GM23338 (cell line): ENCODE data around the gene ANAPC5. TPM values are rescaled to one million over a fixed set of nuclear protein-coding genes. Genes with fewer than 3 reads are reported as not detected.

Source experiments
- ATAC-seq: fragments of 200-7000 bp; cut with Tn5 transposase; 3 replicates; pipeline ENCODE4 v1.9.1; 2020
- DNase-seq: peaks from one replicate; pipeline ENCODE4 v3.0.0-alpha.2; 2015; ENCODE audit warnings: low spot score
- H2AFZ ChIP-seq: fragments of 200-600 bp; sonication (generic); 2 replicates; pipeline ENCODE4 v1.8.0; 2016; ENCODE audit warnings: antibody characterized with exemption, mild to moderate bottlenecking, moderate library complexity
- H3F3A ChIP-seq: fragments of 200-600 bp; sonication (generic); replicated peaks from 2 replicates; pipeline ENCODE4 v1.8.0; 2017; ENCODE audit warnings: antibody characterized with exemption, mixed run types, low read depth
- H3K27ac ChIP-seq: fragments of 200-600 bp; sonication (generic); 2 replicates; pipeline ENCODE4 v1.6.1; 2016; ENCODE audit warnings: low read depth
- H3K27me3 ChIP-seq: fragments of 200-600 bp; sonication (generic); 2 replicates; pipeline ENCODE4 v1.8.0; 2016; ENCODE audit warnings: mild to moderate bottlenecking, mixed run types, moderate library complexity; ENCODE audit not compliant: insufficient read depth
- H3K36me3 ChIP-seq: fragments of 200-600 bp; sonication (generic); 2 replicates; pipeline ENCODE4 v1.8.0; 2016; ENCODE audit warnings: mild to moderate bottlenecking; ENCODE audit not compliant: insufficient read depth
- H3K4me1 ChIP-seq: fragments of 200-600 bp; sonication (generic); 2 replicates; pipeline ENCODE4 v1.8.0; 2016; ENCODE audit warnings: mild to moderate bottlenecking, moderate library complexity; ENCODE audit not compliant: insufficient read depth
- H3K4me2 ChIP-seq: fragments of 200-600 bp; sonication (generic); 2 replicates; pipeline ENCODE4 v1.7.1; 2017; ENCODE audit warnings: mixed run types
- H3K4me3 ChIP-seq: fragments of 200-600 bp; sonication (generic); 2 replicates; pipeline ENCODE4 v1.6.1; 2016; ENCODE audit warnings: mixed run types
- H3K79me2 ChIP-seq: fragments of 200-600 bp; sonication (generic); replicated peaks from 2 replicates; pipeline ENCODE4 v1.8.0; 2017; ENCODE audit warnings: mild to moderate bottlenecking; ENCODE audit not compliant: insufficient read depth
- H3K9me2 ChIP-seq: fragments of 200-600 bp; sonication (generic); 2 replicates; pipeline ENCODE4 v1.8.0; 2017; ENCODE audit not compliant: insufficient read depth
- H4K20me1 ChIP-seq: fragments of 200-600 bp; sonication (generic); replicated peaks from 2 replicates; pipeline ENCODE4 v1.8.0; 2017; ENCODE audit warnings: mild to moderate bottlenecking; ENCODE audit not compliant: insufficient read depth
- H3K27ac Mint-ChIP-seq: 2 replicates; pipeline ENCODE4 v1.8.0; 2020; ENCODE audit warnings: inconsistent platforms, mild to moderate bottlenecking, moderate library complexity, mixed read lengths
- H3K27me3 Mint-ChIP-seq: 3 replicates; pipeline ENCODE4 v1.8.0; 2022; ENCODE audit warnings: low read depth, mild to moderate bottlenecking, moderate library complexity, mixed read lengths, inconsistent platforms; ENCODE audit not compliant: insufficient read depth, poor library complexity
- H3K36me3 Mint-ChIP-seq: 3 replicates; pipeline ENCODE4 v1.8.0; 2021; ENCODE audit warnings: low read depth, mild to moderate bottlenecking, inconsistent platforms, moderate library complexity, mixed read lengths
- H3K4me1 Mint-ChIP-seq: 3 replicates; pipeline ENCODE4 v1.8.0; 2020; ENCODE audit warnings: mild to moderate bottlenecking, inconsistent platforms, mixed read lengths
- H3K4me3 Mint-ChIP-seq: 3 replicates; pipeline ENCODE4 v1.8.0; 2021; ENCODE audit warnings: moderate library complexity, mild to moderate bottlenecking, inconsistent platforms, mixed read lengths
- H3K9me3 Mint-ChIP-seq: 3 replicates; pipeline ENCODE4 v1.8.0; 2020; ENCODE audit warnings: moderate library complexity, mild to moderate bottlenecking, inconsistent platforms, mixed read lengths
- CREB1 ChIP-seq: fragments of 250-450 bp; sonication (Bioruptor Pico); IDR thresholded peaks from 2 replicates; pipeline ENCODE4 v1.5.0; 2020; ENCODE audit warnings: low read depth, mild to moderate bottlenecking, moderate library complexity
- EZH2phosphoT487 ChIP-seq: fragments of 200-600 bp; sonication (generic); IDR thresholded peaks from one replicate; pipeline ENCODE4 v1.8.1; 2018; ENCODE audit warnings: antibody characterized with exemption; ENCODE audit not compliant: unreplicated experiment
- NANOG ChIP-seq: IDR thresholded peaks from 2 replicates; pipeline ENCODE4 v1.6.1; 2016; ENCODE audit warnings: antibody characterized with exemption, borderline replicate concordance
- POLR2AphosphoS5 ChIP-seq: IDR thresholded peaks from 2 replicates; pipeline ENCODE4 v1.6.1; 2016; ENCODE audit warnings: antibody characterized with exemption, low read depth
- STAT1 ChIP-seq: IDR thresholded peaks from one replicate; pipeline ENCODE4 v1.6.1; 2016; ENCODE audit warnings: antibody characterized with exemption; ENCODE audit not compliant: unreplicated experiment
- ZNF114 ChIP-seq: fragments of 250-450 bp; sonication (Bioruptor Pico); IDR thresholded peaks from 2 replicates; pipeline ENCODE4 v1.5.0; 2020; ENCODE audit warnings: mild to moderate bottlenecking, moderate library complexity
- ZNF331 ChIP-seq: fragments of 250-450 bp; sonication (Bioruptor Pico); IDR thresholded peaks from 2 replicates; pipeline ENCODE4 v1.5.0; 2020; ENCODE audit warnings: low read depth, mild to moderate bottlenecking, moderate library complexity
- polyA plus RNA-seq: library from polyadenylated mRNA; unstranded; fragments of >200 nt; fragmentation: Nextera tagmentation; extraction: Ambion mirVana; gene quantifications from 2 replicates; pipeline ENCODE4 v1.2.1, GENCODE V29; 2016
- total RNA-seq: library from RNA; depleted of rRNA; stranded (reverse); fragments of >200 nt; shearing (Covaris generic); gene quantifications from 2 replicates; pipeline ENCODE4 v1.2.3, GENCODE V29; 2014
- TF ChIP-seq, protein P1 (sequence below): IDR thresholded peaks from one replicate; pipeline ENCODE4 v1.6.1; 2018; ENCODE audit warnings: antibody characterized with exemption; ENCODE audit not compliant: unreplicated experiment
- TF ChIP-seq, protein P2 (sequence below): fragments of 250-450 bp; sonication (Bioruptor Pico); IDR thresholded peaks from 2 replicates; pipeline ENCODE4 v1.5.0; 2020; ENCODE audit warnings: mild to moderate bottlenecking, moderate library complexity
- TF ChIP-seq, protein P3 (sequence below), 2 experiments: fragments of 200-600 bp in 1 of 2; sonication (generic) in 1 of 2; conservative IDR thresholded peaks; 2 replicates each; pipeline versions ENCODE4 v1.5.1 to v1.6.1; 2016 to 2017; ENCODE audit warnings: antibody characterized with exemption in 2 of 2, low read depth in 2 of 2, mild to moderate bottlenecking in 2 of 2, moderate library complexity in 1 of 2

Gene ANAPC5
- total and polyA plus RNA-seq, 2 experiments from 2014 or later: 65.9 to 125 TPM

DNA sequence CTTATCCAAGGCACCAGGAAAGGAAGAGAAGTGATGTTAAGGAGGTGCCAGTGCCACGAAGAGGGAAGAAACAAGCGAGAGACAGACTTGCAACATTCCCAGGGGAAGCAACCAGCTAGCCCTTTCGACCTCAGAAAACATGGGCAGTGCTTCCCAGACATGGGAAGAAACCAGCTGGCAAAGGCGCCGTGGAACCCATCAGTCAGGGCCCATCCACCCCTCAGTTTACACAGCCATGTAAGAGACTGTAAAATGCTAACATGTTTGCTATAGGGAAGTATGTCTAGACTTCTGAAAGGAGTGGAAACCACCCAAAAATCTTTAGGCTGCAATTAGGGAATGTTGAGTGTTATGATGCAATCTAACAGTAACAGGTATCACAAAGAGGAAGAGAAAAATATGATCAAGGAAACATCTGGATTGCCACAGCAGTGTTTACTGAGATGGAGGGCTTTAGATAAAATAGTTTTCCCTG lies 26.3 kb downstream of the ANAPC5 start:
- peaks cover 3% of the 10 kb centered on the region for H4K20me1 ChIP-seq
- H3K4me2 ChIP-seq: no peak overlapping the region
- Mint-ChIP-seq H3K4me1 (no peaks in the 10 kb centered on the region), H3K27me3 (no peaks in the 10 kb centered on the region), H3K4me3 (no peak overlapping the region), H3K27ac (no peak overlapping the region), H3K36me3 (peaks cover 65% of the 10 kb centered on the region), H3K9me3 (no peaks in the 10 kb centered on the region; the same call in 2 of the 3 replicates)
- H3K36me3 ChIP-seq: peaks cover 38% of the 10 kb centered on the region
- H3K4me1 ChIP-seq: no peaks in the 10 kb centered on the region
- H3F3A ChIP-seq: no peaks in the 10 kb centered on the region
- TF ChIP-seq NANOG: no peak
- TF ChIP-seq, protein P1, sequence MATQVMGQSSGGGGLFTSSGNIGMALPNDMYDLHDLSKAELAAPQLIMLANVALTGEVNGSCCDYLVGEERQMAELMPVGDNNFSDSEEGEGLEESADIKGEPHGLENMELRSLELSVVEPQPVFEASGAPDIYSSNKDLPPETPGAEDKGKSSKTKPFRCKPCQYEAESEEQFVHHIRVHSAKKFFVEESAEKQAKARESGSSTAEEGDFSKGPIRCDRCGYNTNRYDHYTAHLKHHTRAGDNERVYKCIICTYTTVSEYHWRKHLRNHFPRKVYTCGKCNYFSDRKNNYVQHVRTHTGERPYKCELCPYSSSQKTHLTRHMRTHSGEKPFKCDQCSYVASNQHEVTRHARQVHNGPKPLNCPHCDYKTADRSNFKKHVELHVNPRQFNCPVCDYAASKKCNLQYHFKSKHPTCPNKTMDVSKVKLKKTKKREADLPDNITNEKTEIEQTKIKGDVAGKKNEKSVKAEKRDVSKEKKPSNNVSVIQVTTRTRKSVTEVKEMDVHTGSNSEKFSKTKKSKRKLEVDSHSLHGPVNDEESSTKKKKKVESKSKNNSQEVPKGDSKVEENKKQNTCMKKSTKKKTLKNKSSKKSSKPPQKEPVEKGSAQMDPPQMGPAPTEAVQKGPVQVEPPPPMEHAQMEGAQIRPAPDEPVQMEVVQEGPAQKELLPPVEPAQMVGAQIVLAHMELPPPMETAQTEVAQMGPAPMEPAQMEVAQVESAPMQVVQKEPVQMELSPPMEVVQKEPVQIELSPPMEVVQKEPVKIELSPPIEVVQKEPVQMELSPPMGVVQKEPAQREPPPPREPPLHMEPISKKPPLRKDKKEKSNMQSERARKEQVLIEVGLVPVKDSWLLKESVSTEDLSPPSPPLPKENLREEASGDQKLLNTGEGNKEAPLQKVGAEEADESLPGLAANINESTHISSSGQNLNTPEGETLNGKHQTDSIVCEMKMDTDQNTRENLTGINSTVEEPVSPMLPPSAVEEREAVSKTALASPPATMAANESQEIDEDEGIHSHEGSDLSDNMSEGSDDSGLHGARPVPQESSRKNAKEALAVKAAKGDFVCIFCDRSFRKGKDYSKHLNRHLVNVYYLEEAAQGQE: no peak
- TF ChIP-seq, protein P2, sequence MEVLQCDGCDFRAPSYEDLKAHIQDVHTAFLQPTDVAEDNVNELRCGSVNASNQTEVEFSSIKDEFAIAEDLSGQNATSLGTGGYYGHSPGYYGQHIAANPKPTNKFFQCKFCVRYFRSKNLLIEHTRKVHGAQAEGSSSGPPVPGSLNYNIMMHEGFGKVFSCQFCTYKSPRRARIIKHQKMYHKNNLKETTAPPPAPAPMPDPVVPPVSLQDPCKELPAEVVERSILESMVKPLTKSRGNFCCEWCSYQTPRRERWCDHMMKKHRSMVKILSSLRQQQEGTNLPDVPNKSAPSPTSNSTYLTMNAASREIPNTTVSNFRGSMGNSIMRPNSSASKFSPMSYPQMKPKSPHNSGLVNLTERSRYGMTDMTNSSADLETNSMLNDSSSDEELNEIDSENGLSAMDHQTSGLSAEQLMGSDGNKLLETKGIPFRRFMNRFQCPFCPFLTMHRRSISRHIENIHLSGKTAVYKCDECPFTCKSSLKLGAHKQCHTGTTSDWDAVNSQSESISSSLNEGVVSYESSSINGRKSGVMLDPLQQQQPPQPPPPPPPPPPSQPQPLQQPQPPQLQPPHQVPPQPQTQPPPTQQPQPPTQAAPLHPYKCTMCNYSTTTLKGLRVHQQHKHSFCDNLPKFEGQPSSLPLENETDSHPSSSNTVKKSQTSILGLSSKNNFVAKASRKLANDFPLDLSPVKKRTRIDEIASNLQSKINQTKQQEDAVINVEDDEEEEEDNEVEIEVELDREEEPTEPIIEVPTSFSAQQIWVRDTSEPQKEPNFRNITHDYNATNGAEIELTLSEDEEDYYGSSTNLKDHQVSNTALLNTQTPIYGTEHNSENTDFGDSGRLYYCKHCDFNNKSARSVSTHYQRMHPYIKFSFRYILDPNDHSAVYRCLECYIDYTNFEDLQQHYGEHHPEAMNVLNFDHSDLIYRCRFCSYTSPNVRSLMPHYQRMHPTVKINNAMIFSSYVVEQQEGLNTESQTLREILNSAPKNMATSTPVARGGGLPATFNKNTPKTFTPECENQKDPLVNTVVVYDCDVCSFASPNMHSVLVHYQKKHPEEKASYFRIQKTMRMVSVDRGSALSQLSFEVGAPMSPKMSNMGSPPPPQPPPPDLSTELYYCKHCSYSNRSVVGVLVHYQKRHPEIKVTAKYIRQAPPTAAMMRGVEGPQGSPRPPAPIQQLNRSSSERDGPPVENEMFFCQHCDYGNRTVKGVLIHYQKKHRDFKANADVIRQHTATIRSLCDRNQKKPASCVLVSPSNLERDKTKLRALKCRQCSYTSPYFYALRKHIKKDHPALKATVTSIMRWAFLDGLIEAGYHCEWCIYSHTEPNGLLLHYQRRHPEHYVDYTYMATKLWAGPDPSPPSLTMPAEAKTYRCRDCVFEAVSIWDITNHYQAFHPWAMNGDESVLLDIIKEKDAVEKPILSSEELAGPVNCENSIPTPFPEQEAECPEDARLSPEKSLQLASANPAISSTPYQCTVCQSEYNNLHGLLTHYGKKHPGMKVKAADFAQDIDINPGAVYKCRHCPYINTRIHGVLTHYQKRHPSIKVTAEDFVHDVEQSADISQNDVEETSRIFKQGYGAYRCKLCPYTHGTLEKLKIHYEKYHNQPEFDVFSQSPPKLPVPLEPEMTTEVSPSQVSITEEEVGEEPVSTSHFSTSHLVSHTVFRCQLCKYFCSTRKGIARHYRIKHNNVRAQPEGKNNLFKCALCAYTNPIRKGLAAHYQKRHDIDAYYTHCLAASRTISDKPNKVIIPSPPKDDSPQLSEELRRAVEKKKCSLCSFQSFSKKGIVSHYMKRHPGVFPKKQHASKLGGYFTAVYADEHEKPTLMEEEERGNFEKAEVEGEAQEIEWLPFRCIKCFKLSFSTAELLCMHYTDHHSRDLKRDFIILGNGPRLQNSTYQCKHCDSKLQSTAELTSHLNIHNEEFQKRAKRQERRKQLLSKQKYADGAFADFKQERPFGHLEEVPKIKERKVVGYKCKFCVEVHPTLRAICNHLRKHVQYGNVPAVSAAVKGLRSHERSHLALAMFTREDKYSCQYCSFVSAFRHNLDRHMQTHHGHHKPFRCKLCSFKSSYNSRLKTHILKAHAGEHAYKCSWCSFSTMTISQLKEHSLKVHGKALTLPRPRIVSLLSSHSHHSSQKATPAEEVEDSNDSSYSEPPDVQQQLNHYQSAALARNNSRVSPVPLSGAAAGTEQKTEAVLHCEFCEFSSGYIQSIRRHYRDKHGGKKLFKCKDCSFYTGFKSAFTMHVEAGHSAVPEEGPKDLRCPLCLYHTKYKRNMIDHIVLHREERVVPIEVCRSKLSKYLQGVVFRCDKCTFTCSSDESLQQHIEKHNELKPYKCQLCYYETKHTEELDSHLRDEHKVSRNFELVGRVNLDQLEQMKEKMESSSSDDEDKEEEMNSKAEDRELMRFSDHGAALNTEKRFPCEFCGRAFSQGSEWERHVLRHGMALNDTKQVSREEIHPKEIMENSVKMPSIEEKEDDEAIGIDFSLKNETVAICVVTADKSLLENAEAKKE (CRISPR knock-in tag): no peak
- TF ChIP-seq EZH2phosphoT487: no peak
- no peak for TF ChIP-seq CREB1 (CRISPR knock-in tag)
- TF ChIP-seq STAT1: no peak
- TF ChIP-seq, protein P3, sequence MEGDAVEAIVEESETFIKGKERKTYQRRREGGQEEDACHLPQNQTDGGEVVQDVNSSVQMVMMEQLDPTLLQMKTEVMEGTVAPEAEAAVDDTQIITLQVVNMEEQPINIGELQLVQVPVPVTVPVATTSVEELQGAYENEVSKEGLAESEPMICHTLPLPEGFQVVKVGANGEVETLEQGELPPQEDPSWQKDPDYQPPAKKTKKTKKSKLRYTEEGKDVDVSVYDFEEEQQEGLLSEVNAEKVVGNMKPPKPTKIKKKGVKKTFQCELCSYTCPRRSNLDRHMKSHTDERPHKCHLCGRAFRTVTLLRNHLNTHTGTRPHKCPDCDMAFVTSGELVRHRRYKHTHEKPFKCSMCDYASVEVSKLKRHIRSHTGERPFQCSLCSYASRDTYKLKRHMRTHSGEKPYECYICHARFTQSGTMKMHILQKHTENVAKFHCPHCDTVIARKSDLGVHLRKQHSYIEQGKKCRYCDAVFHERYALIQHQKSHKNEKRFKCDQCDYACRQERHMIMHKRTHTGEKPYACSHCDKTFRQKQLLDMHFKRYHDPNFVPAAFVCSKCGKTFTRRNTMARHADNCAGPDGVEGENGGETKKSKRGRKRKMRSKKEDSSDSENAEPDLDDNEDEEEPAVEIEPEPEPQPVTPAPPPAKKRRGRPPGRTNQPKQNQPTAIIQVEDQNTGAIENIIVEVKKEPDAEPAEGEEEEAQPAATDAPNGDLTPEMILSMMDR (conservative IDR thresholded peaks at IDR 0.05; ENCODE audit: low read depth in 2 of 2): no peak
- TF ChIP-seq POLR2AphosphoS5: no peak
- TF ChIP-seq ZNF331 (CRISPR knock-in tag): no peak
- TF ChIP-seq ZNF114 (CRISPR knock-in tag): no peak
- ATAC-seq (no peak), DNase-seq (no peak)
- no peaks in the 10 kb centered on the region for H3K9me2 ChIP-seq
- H3K27me3 ChIP-seq: no peaks in the 10 kb centered on the region
- no peak overlapping the region for H3K27ac ChIP-seq
- H3K79me2 ChIP-seq: no peaks in the 10 kb centered on the region
- H2AFZ ChIP-seq: no peak overlapping the region
- no peak overlapping the region for H3K4me3 ChIP-seq
